Right lobe of liver (tissue), 6 donors: ENCODE data around the gene APOBEC4. TPM values are rescaled to one million over a fixed set of nuclear protein-coding genes. Genes with fewer than 3 reads are reported as not detected.

Source experiments
- ATAC-seq, 4 donors: fragments of 200-7000 bp; cut with Tn5 transposase; one replicate each; pipeline ENCODE4 v1.9.1; 2020; ENCODE audit warnings: mild to moderate bottlenecking in 4 of 4, moderate library complexity in 4 of 4
- DNase-seq, 3 donors: peaks; one replicate each; pipeline ENCODE4 v3.0.0-alpha.2; 2020
- H3K27ac ChIP-seq, 3 donors: fragments of 200-600 bp; one replicate each; pipeline ENCODE4 v1.8.0; 2022
- H3K27me3 ChIP-seq, 2 donors: fragments of 200-600 bp; one replicate each; pipeline ENCODE4 v1.8.0; 2022
- H3K36me3 ChIP-seq, 4 donors: fragments of 200-600 bp; sonication (generic) in 1 of 4; one replicate each; pipeline versions ENCODE4 v1.5.1 to v1.8.0; 2017 to 2022; ENCODE audit warnings: control low read depth in 1 of 4
- H3K4me1 ChIP-seq, 4 donors: fragments of 200-600 bp; sonication (generic) in 1 of 4; one replicate each; pipeline versions ENCODE4 v1.5.1 to v1.8.0; 2017 to 2022; ENCODE audit warnings: control low read depth in 1 of 4
- H3K4me3 ChIP-seq, 3 donors: fragments of 200-600 bp; one replicate each; pipeline ENCODE4 v1.8.0; 2022
- H3K9me3 ChIP-seq, 4 donors: fragments of 200-600 bp; sonication (generic) in 1 of 4; one replicate each; pipeline versions ENCODE4 v1.5.1 to v1.8.0; 2017 to 2022; ENCODE audit warnings: control low read depth in 1 of 4
- CTCF ChIP-seq, 4 donors: fragments of 200-600 bp in 3 of 4; fragments of 450-650 bp in 1 of 4; IDR thresholded peaks; one replicate each; pipeline versions ENCODE4 v1.5.1 to v1.8.0; 2016 to 2022; ENCODE audit warnings: antibody characterized with exemption in 4 of 4, mild to moderate bottlenecking in 2 of 4
- POLR2A ChIP-seq: fragments of 450-650 bp; IDR thresholded peaks from one replicate; pipeline ENCODE4 v1.6.1; 2017; ENCODE audit warnings: antibody characterized with exemption, mild to moderate bottlenecking
- WGBS: methylation state at CpG from one replicate; pipeline ENCODE4 v1.1.6; 2018; ENCODE audit warnings: low coverage, low lambda C conversion rate; ENCODE audit not compliant: insufficient coverage; ENCODE audit errors: missing lambda C conversion rate; 5-methylcytosine and 5-hydroxymethylcytosine counted together
- intact Hi-C, 2 donors: fragments of 100-400 bp; cut with DNase I; formaldehyde crosslinking; loops; one replicate each; pipeline versions ENCODE4 v1.11.2 to v1.14.1; 2022
- total RNA-seq, 6 experiments: library from RNA; depleted of rRNA in 2 of 6; stranded (reverse); fragments of >200 nt in 2 of 6; fragmentation: NEBNext Ultra II Directional in 3 of 6; extraction: Animal tissue kit (Norgen Biotek cat#: 25700) in 3 of 6; gene quantifications; one replicate each; pipeline versions ENCODE4 v1.1.0 to v1.2.4, GENCODE V29; 2016 to 2023
- donor health status: DM: no; HTN: yes; CAD: no.
- donor health status: DM: no; HTN: no; CAD: no.
- donor health status: DM: no; HTN: no; CAD: no.
- donor health status: DM: no; HTN: yes; CAD: no.
- donor health status: DM: no; HTN: yes; CAD: no.

Gene APOBEC4
- total RNA-seq, 6 experiments from 2014 or later: not detected

GRCh38 chr1:183675883-183676585 lies 22.9 kb upstream of the APOBEC4 start:
- 65% methylated on average over 2 of the region's 3 CpGs for WGBS
- Histone ChIP-seq H3K4me1 (peaks cover 0 to 8% (median 0%) of the 10 kb centered on the region in 4 donors), H3K9me3 (no peaks in the 10 kb centered on the region), H3K27me3 (no peaks in the 10 kb centered on the region), H3K4me3 (no peak overlapping the region), H3K36me3 (no peaks in the 10 kb centered on the region), H3K27ac (no peak overlapping the region)
- peak in 3 of 4 donors; percentile 46 to 75 (median 56) for ATAC-seq
- TF ChIP-seq CTCF (IDR thresholded peaks at IDR 0.05) (no peak), POLR2A (no peak)
- intact Hi-C loops: no loop called here
- DNase-seq: no peak

- ATAC-seq: no peak
- Histone ChIP-seq H3K36me3 (no peaks in the 10 kb centered on the region), H3K4me1 (peaks cover 0 to 8% (median 0%) of the 10 kb centered on the region in 4 donors), H3K9me3 (no peaks in the 10 kb centered on the region), H3K27ac (no peak overlapping the region), H3K27me3 (no peaks in the 10 kb centered on the region), H3K4me3 (no peak overlapping the region)
- no peak for DNase-seq
- TF ChIP-seq POLR2A (no peak), CTCF (IDR thresholded peaks at IDR 0.05) (no peak)
- intact Hi-C loops: no loop called here
Observed at GRCh38 chr1:183675381-183675780, 22.3 kb upstream of the APOBEC4 start.

- H3K4me3 ChIP-seq: no peak overlapping the region
- H3K9me3 ChIP-seq: no peaks in the 10 kb centered on the region
- ATAC-seq: no peak
- intact Hi-C loops: no loop called here
- no peaks in the 10 kb centered on the region for H3K27me3 ChIP-seq
- 82% methylated on average over 2 of the region's 2 CpGs for WGBS
- no peak for DNase-seq
- H3K27ac ChIP-seq: no peak overlapping the region
- peaks cover 0 to 8% (median 0%) of the 10 kb centered on the region in 4 donors for H3K4me1 ChIP-seq
- H3K36me3 ChIP-seq: no peaks in the 10 kb centered on the region
- TF ChIP-seq CTCF (IDR thresholded peaks at IDR 0.05) (no peak), POLR2A (no peak)
Observed at GRCh38 chr1:183674886-183675285, 21.8 kb upstream of the APOBEC4 start.

- no peaks in the 10 kb centered on the region for H3K9me3 ChIP-seq
- intact Hi-C loops: no loop called here
- no peak for TF ChIP-seq CTCF (IDR thresholded peaks at IDR 0.05)
- no peak for TF ChIP-seq POLR2A
- DNase-seq (no peak), ATAC-seq (peak; percentile 16 to 55 (median 42))
- no peaks in the 10 kb centered on the region for H3K27me3 ChIP-seq
- H3K36me3 ChIP-seq: no peaks in the 10 kb centered on the region
- WGBS: 78% methylated on average over 1 of the region's 1 CpG
- H3K27ac ChIP-seq: no peak overlapping the region
- peaks cover 0 to 8% (median 0%) of the 10 kb centered on the region in 4 donors for H3K4me1 ChIP-seq
- no peak overlapping the region for H3K4me3 ChIP-seq
Observed at GRCh38 chr1:183674339-183674738, 21.2 kb upstream of the APOBEC4 start.
